Measurements from ENCODE around the gene P3R3URF. TPM values are rescaled to one million over a fixed set of nuclear protein-coding genes. Genes with fewer than 3 reads are reported as not detected.
A peak's percentile ranks its signal among the peaks of the same experiment; 100 is the strongest.

Gene P3R3URF
- total RNA-seq, 1 donor from 2014 or later: not detected

GRCh38 chr1:46136711-46137110 lies 39.6 kb downstream of the P3R3URF start:
- Mint-ChIP-seq H3K4me3 (ENCODE audit: unreplicated experiment) (no peak overlapping the region), H3K4me1 (ENCODE audit: low read depth, unreplicated experiment) (peaks cover 21% of the 10 kb centered on the region), H3K27ac (ENCODE audit: unreplicated experiment) (no peak overlapping the region), H3K9me3 (ENCODE audit: unreplicated experiment) (peaks cover 2% of the 10 kb centered on the region), H3K27me3 (ENCODE audit: low read depth, unreplicated experiment) (no peaks in the 10 kb centered on the region), H3K36me3 (ENCODE audit: low read depth, unreplicated experiment) (no peaks in the 10 kb centered on the region)
- DNase-seq (ENCODE audit: low read depth) (no peak), FAIRE-seq (no peak)
- Histone ChIP-seq H3K27me3 (ENCODE audit: insufficient read depth, low read length) (no peaks in the 10 kb centered on the region), H2AFZ (ENCODE audit: low read depth, low read length) (no peak overlapping the region), H3K27ac (ENCODE audit: low read depth, low read length) (no peak overlapping the region), H3K9ac (ENCODE audit: low read length) (no peak overlapping the region), H3K4me2 (ENCODE audit: low read length) (no peak overlapping the region), H3K4me1 (ENCODE audit: insufficient read depth, low read length) (peaks cover 20% of the 10 kb centered on the region), H3K36me3 (ENCODE audit: insufficient read depth, low read length) (no peaks in the 10 kb centered on the region), H3K79me2 (ENCODE audit: insufficient read depth, low read length) (peaks cover 2% of the 10 kb centered on the region), H3K4me3 (ENCODE audit: insufficient read depth, low read depth, low read length) (no peak overlapping the region), H3K9me3 (ENCODE audit: insufficient read depth, low read depth, low read length) (no peaks in the 10 kb centered on the region), H4K20me1 (ENCODE audit: insufficient read depth, low read length) (no peaks in the 10 kb centered on the region)
- TF ChIP-seq EZH2 (IDR thresholded peaks at IDR 0.05; ENCODE audit: insufficient read depth, low read length) (no peak), CTCF (IDR thresholded peaks at IDR 0.05; ENCODE audit: insufficient read depth, low read depth, low read length) (no peak)

- H2AFZ ChIP-seq (ENCODE audit: low read depth, low read length): no peak overlapping the region
- H3K9ac ChIP-seq (ENCODE audit: low read length): no peak overlapping the region
- H3K9me3 Mint-ChIP-seq (ENCODE audit: unreplicated experiment): peaks cover 2% of the 10 kb centered on the region
- peaks cover under 1% of the 10 kb centered on the region for H4K20me1 ChIP-seq (ENCODE audit: insufficient read depth, low read length)
- H3K27me3 Mint-ChIP-seq (ENCODE audit: low read depth, unreplicated experiment): no peaks in the 10 kb centered on the region
- H3K27ac ChIP-seq (ENCODE audit: low read depth, low read length): no peak overlapping the region
- no peaks in the 10 kb centered on the region for H3K36me3 ChIP-seq (ENCODE audit: insufficient read depth, low read length)
- no peaks in the 10 kb centered on the region for H3K36me3 Mint-ChIP-seq (ENCODE audit: low read depth, unreplicated experiment)
- FAIRE-seq (no peak), DNase-seq (ENCODE audit: low read depth) (peak; percentile 79)
- peaks cover 21% of the 10 kb centered on the region for H3K4me1 Mint-ChIP-seq (ENCODE audit: low read depth, unreplicated experiment)
- no peak overlapping the region for H3K4me3 Mint-ChIP-seq (ENCODE audit: unreplicated experiment)
- peaks cover 20% of the 10 kb centered on the region for H3K79me2 ChIP-seq (ENCODE audit: insufficient read depth, low read length)
- no peaks in the 10 kb centered on the region for H3K9me3 ChIP-seq (ENCODE audit: insufficient read depth, low read depth, low read length)
- TF ChIP-seq CTCF (IDR thresholded peaks at IDR 0.05; ENCODE audit: insufficient read depth, low read depth, low read length) (no peak), EZH2 (IDR thresholded peaks at IDR 0.05; ENCODE audit: insufficient read depth, low read length) (no peak)
- peaks cover 20% of the 10 kb centered on the region for H3K4me1 ChIP-seq (ENCODE audit: insufficient read depth, low read length)
- no peaks in the 10 kb centered on the region for H3K27me3 ChIP-seq (ENCODE audit: insufficient read depth, low read length)
- H3K4me3 ChIP-seq (ENCODE audit: insufficient read depth, low read depth, low read length): no peak overlapping the region
- no peak overlapping the region for H3K4me2 ChIP-seq (ENCODE audit: low read length)
- peak overlapping the region; percentile 36 for H3K27ac Mint-ChIP-seq (ENCODE audit: unreplicated experiment)
Measured at GRCh38 chr1:46134660-46135331, 41.5 kb downstream of the P3R3URF start.

- peaks cover 7% of the 10 kb centered on the region for H4K20me1 ChIP-seq (ENCODE audit: insufficient read depth, low read length)
- no peaks in the 10 kb centered on the region for H3K27me3 ChIP-seq (ENCODE audit: insufficient read depth, low read length)
- peak overlapping the region; percentile 98 for H3K9ac ChIP-seq (ENCODE audit: low read length)
- H3K9me3 ChIP-seq (ENCODE audit: insufficient read depth, low read depth, low read length): no peaks in the 10 kb centered on the region
- peak overlapping the region; percentile 90 for H3K4me3 ChIP-seq (ENCODE audit: insufficient read depth, low read depth, low read length)
- H3K9me3 Mint-ChIP-seq (ENCODE audit: unreplicated experiment): no peaks in the 10 kb centered on the region
- peak overlapping the region; percentile 94 for H3K4me2 ChIP-seq (ENCODE audit: low read length)
- peak overlapping the region; percentile 100 for H3K27ac Mint-ChIP-seq (ENCODE audit: unreplicated experiment)
- H3K4me1 Mint-ChIP-seq (ENCODE audit: low read depth, unreplicated experiment): peaks cover 19% of the 10 kb centered on the region
- FAIRE-seq (no peak), DNase-seq (ENCODE audit: low read depth) (no peak)
- no peak overlapping the region for H2AFZ ChIP-seq (ENCODE audit: low read depth, low read length)
- H3K36me3 ChIP-seq (ENCODE audit: insufficient read depth, low read length): no peaks in the 10 kb centered on the region
- peaks cover 29% of the 10 kb centered on the region for H3K79me2 ChIP-seq (ENCODE audit: insufficient read depth, low read length)
- peak overlapping the region; percentile 96 for H3K4me3 Mint-ChIP-seq (ENCODE audit: unreplicated experiment)
- H3K36me3 Mint-ChIP-seq (ENCODE audit: low read depth, unreplicated experiment): no peaks in the 10 kb centered on the region
- no peak overlapping the region for H3K27ac ChIP-seq (ENCODE audit: low read depth, low read length)
- H3K4me1 ChIP-seq (ENCODE audit: insufficient read depth, low read length): peaks cover 20% of the 10 kb centered on the region
- no peak for TF ChIP-seq EZH2 (IDR thresholded peaks at IDR 0.05; ENCODE audit: insufficient read depth, low read length)
- TF ChIP-seq CTCF (IDR thresholded peaks at IDR 0.05; ENCODE audit: insufficient read depth, low read depth, low read length): no peak
- no peaks in the 10 kb centered on the region for H3K27me3 Mint-ChIP-seq (ENCODE audit: low read depth, unreplicated experiment)
Measured at GRCh38 chr1:46133781-46134350, 42.4 kb downstream of the P3R3URF start.
